AG09309 (cell line): ENCODE data around the gene ZW10.

ENCODE experiments used
- DNase-seq: peaks from one replicate; pipeline ENCODE4 v3.0.0-alpha.2; 2010; ENCODE audit warnings: low read depth
- H3K4me3 ChIP-seq: 2 replicates; pipeline ENCODE4 v1.5.1; 2011; ENCODE audit warnings: mild to moderate bottlenecking, low read depth, low read length, moderate library complexity; ENCODE audit not compliant: control insufficient read depth
- CTCF ChIP-seq: IDR thresholded peaks from 2 replicates; pipeline ENCODE4 v1.5.1; 2011; ENCODE audit warnings: mild to moderate bottlenecking, low read depth, low read length, inconsistent platforms; ENCODE audit not compliant: insufficient read depth, control insufficient read depth; ENCODE audit errors: missing control alignments

ZW10 gene

GRCh38 chr11:113729456-113729855, 44.0 kb downstream of the ZW10 start:
- no peak overlapping the region for H3K4me3 ChIP-seq
- TF ChIP-seq CTCF: no peak
- no peak for DNase-seq

GRCh38 chr11:113728814-113729213, 44.7 kb downstream of the ZW10 start:
- no peak for TF ChIP-seq CTCF
- no peak overlapping the region for H3K4me3 ChIP-seq
- DNase-seq: no peak

- TF ChIP-seq CTCF: no peak
- H3K4me3 ChIP-seq: no peak overlapping the region
- no peak for DNase-seq
Observed at GRCh38 chr11:113725913-113726312, 47.6 kb downstream of the ZW10 start.

GRCh38 chr11:113725407-113725806, 48.1 kb downstream of the ZW10 start:
- no peak overlapping the region for H3K4me3 ChIP-seq
- DNase-seq: no peak
- TF ChIP-seq CTCF: peak; percentile 4

- no peak for TF ChIP-seq CTCF
- DNase-seq: no peak
- H3K4me3 ChIP-seq: no peak overlapping the region
Observed at GRCh38 chr11:113724778-113725177, 48.7 kb downstream of the ZW10 start.

GRCh38 chr11:113723787-113724186, 49.7 kb downstream of the ZW10 start:
- no peak overlapping the region for H3K4me3 ChIP-seq
- no peak for TF ChIP-seq CTCF
- DNase-seq: no peak

- H3K4me3 ChIP-seq: no peak overlapping the region
- DNase-seq: no peak
- TF ChIP-seq CTCF: no peak
Observed at GRCh38 chr11:113722934-113723333, 50.6 kb downstream of the ZW10 start.
